ENCODE results near the gene JMJD8.

DNA sequence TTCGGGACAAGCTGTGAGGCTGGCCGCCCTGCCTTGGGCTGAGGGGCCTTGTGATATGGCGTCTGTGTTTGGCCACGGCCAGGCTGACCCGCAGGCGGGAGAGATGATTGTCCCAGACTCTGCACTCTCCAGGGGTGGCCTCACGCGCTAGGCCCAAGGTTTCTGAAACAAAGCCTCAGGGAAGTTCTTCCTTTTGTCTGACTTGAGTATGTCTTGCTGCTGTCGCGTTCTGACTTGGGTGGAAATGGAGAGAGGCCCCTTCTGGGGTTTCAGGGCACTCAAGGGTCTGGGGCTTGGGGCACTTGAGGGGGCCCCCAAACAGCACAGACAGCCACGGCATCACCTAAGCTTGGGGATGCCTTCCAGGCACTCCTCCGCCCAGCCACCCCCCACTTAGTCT lies 26.9 kb upstream of the JMJD8 start:
- TF ChIP-seq, protein P1, sequence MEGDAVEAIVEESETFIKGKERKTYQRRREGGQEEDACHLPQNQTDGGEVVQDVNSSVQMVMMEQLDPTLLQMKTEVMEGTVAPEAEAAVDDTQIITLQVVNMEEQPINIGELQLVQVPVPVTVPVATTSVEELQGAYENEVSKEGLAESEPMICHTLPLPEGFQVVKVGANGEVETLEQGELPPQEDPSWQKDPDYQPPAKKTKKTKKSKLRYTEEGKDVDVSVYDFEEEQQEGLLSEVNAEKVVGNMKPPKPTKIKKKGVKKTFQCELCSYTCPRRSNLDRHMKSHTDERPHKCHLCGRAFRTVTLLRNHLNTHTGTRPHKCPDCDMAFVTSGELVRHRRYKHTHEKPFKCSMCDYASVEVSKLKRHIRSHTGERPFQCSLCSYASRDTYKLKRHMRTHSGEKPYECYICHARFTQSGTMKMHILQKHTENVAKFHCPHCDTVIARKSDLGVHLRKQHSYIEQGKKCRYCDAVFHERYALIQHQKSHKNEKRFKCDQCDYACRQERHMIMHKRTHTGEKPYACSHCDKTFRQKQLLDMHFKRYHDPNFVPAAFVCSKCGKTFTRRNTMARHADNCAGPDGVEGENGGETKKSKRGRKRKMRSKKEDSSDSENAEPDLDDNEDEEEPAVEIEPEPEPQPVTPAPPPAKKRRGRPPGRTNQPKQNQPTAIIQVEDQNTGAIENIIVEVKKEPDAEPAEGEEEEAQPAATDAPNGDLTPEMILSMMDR (IDR thresholded peaks at IDR 0.05), result no peak
- TF ChIP-seq EP300 (IDR thresholded peaks at IDR 0.05), result no peak

Data from esophagus muscularis mucosa (tissue), 3 donors.